ENCODE measurements around the gene NEURL3. TPM values are rescaled to one million over a fixed set of nuclear protein-coding genes. Genes with fewer than 3 reads are reported as not detected.

The NEURL3 gene
- total and polyA plus RNA-seq, 9 of the 15 experiments (the other 6 are each of a cell fraction or from before 2014, with no cell fraction given) = not detected

- no TSS peak for BruUV-seq (replicated peaks)
- Histone ChIP-seq H3K4me1 (replicated peaks in 1 of 2; ENCODE audit: control insufficient read depth in 2 of 2, insufficient read depth in 2 of 2, low read length in 2 of 2) (peaks cover 3 to 25% of the 10 kb centered on the region in 2 experiments; a peak in 3 of 5 replicates), H3K9me1 (ENCODE audit: control insufficient read depth, insufficient read depth, low read length) (peaks cover 4% of the 10 kb centered on the region), H3K4me3 (no peak overlapping the region), H4K20me1 (replicated peaks; ENCODE audit: control insufficient read depth, insufficient read depth, low read length) (peaks cover 20% of the 10 kb centered on the region), H3K9ac (ENCODE audit: insufficient read depth in 1 of 2, low read depth in 2 of 2, low read length in 2 of 2) (no peak overlapping the region), H3K36me3 (ENCODE audit: control insufficient read depth, insufficient read depth, low read length) (no peaks in the 10 kb centered on the region), H3K27ac (ENCODE audit: extremely low read depth, low read depth, low read length) (no peak overlapping the region), H3K79me2 (ENCODE audit: control insufficient read depth, insufficient read depth, low read length) (no peaks in the 10 kb centered on the region; the same call in 1 of the 3 replicates), H2AFZ (ENCODE audit: low read depth, low read length) (no peak overlapping the region), H3K4me2 (ENCODE audit: insufficient read depth, low read length) (no peak overlapping the region), H3K27me3 (ENCODE audit: control insufficient read depth in 2 of 2, insufficient read depth in 2 of 2, low read length in 2 of 2) (no peaks in the 10 kb centered on the region), H3K9me3 (replicated peaks; ENCODE audit: control insufficient read depth, insufficient read depth, low read depth, low read length) (no peaks in the 10 kb centered on the region)
- DNase-seq (ENCODE audit: extremely low read depth in 1 of 4, low spot score in 3 of 4) = no peak
- no peak for ATAC-seq
- no peak for TF ChIP-seq BCL6 (CRISPR knock-in tag; IDR thresholded peaks at IDR 0.05)
- TF ChIP-seq ZNF778 (CRISPR knock-in tag; IDR thresholded peaks at IDR 0.05) = no peak
- no peak for TF ChIP-seq RFX1 (IDR thresholded peaks at IDR 0.05)
- TF ChIP-seq RFX7 (CRISPR knock-in tag; IDR thresholded peaks at IDR 0.05) = no peak
- TF ChIP-seq ZNF830 (CRISPR knock-in tag; IDR thresholded peaks at IDR 0.05) = no peak
- TF ChIP-seq PHB (CRISPR knock-in tag; IDR thresholded peaks at IDR 0.05) = no peak
- TF ChIP-seq MTA3 (IDR thresholded peaks at IDR 0.05; ENCODE audit: borderline replicate concordance) = no peak
- no peak for TF ChIP-seq ZNF785 (CRISPR knock-in tag; IDR thresholded peaks at IDR 0.05)
- no peak for TF ChIP-seq ZFPM2 (CRISPR knock-in tag; IDR thresholded peaks at IDR 0.05)
- no peak for TF ChIP-seq PHB2 (IDR thresholded peaks at IDR 0.05; ENCODE audit: low read depth)
- TF ChIP-seq THAP7 (CRISPR knock-in tag; IDR thresholded peaks at IDR 0.05) = no peak
- TF ChIP-seq TRIM24 (IDR thresholded peaks at IDR 0.05) = no peak
- no peak for TF ChIP-seq MEIS2 (IDR thresholded peaks at IDR 0.05; ENCODE audit: partially characterized antibody)
- no peak for TF ChIP-seq RBFOX2 (IDR thresholded peaks at IDR 0.05; ENCODE audit: low read depth, low read length)
- no peak for TF ChIP-seq SRSF3 (IDR thresholded peaks at IDR 0.05; ENCODE audit: insufficient read depth, low read length)
- ChIA-PET POLR2A (interaction anchor here (0.7 to 1.2 kb wide), 2 partner anchors 8 to 10 kb away, joined by 3 to 7 read pairs; no protein-coding TSS in a partner anchor), CTCF (ENCODE audit: low intra/inter-chr PET ratio) (no interaction called here)
- no peak for FAIRE-seq
- WGBS (ENCODE audit: insufficient coverage, low coverage, missing lambda C conversion rate) = 64% methylated on average over 5 of the region's 5 CpGs
- intact Hi-C loops (cut with micrococcal nuclease) = no loop called here
- in situ Hi-C loops (cut with MboI) = no loop called here
These were observed 35.0 kb upstream of the NEURL3 start for GRCh38 chr2:96540136-96540535.

All from K562 (cell line).